HG02884 (cell line): ENCODE measurements around the gene DNAH11.
"Not testable (repeated sequence)": the region's sequence is repeated elsewhere in the genome, so short reads cannot be mapped to it uniquely, and the experiment has no call there.

ENCODE experiments used
- ATAC-seq: cut with Tn5 transposase; IDR thresholded peaks from one replicate; pipeline ENCODE4 v1.9.1; 2021; ENCODE audit warnings: mild to moderate bottlenecking, moderate library complexity; ENCODE audit not compliant: unreplicated experiment

DNAH11 gene

GRCh38 chr7:21616091-21616490 is 73.3 kb downstream of the DNAH11 start:
- no peak for ATAC-seq

GRCh38 chr7:21616796-21617436 is 74.1 kb downstream of the DNAH11 start:
- ATAC-seq = no peak

GRCh38 chr7:21617513-21617912 is 74.7 kb downstream of the DNAH11 start:
- no peak for ATAC-seq

- no peak for ATAC-seq
Measured at GRCh38 chr7:21617916-21618390, 75.1 kb downstream of the DNAH11 start.

GRCh38 chr7:21618706-21619105 is 75.9 kb downstream of the DNAH11 start:
- ATAC-seq = no peak

- no peak for ATAC-seq
Measured at GRCh38 chr7:21620054-21620453, 77.2 kb downstream of the DNAH11 start.

GRCh38 chr7:21624320-21624719 is 81.5 kb downstream of the DNAH11 start:
- peak; percentile 63 for ATAC-seq

- ATAC-seq = no peak
Measured at GRCh38 chr7:21636694-21637093, 93.9 kb downstream of the DNAH11 start.

GRCh38 chr7:21639206-21639868 is 96.5 kb downstream of the DNAH11 start:
- no peak for ATAC-seq

GRCh38 chr7:21640105-21640504 is 97.3 kb downstream of the DNAH11 start:
- ATAC-seq = no peak

- ATAC-seq = no peak
Measured at GRCh38 chr7:21641546-21641945, 98.7 kb downstream of the DNAH11 start.

- no peak for ATAC-seq
Measured at GRCh38 chr7:21642422-21642821, 99.6 kb downstream of the DNAH11 start.

- ATAC-seq = no peak
Measured at GRCh38 chr7:21651697-21652096, 108.9 kb downstream of the DNAH11 start.

GRCh38 chr7:21653623-21654022 is 110.8 kb downstream of the DNAH11 start:
- ATAC-seq = no peak

- no peak for ATAC-seq
Measured at GRCh38 chr7:21656081-21656480, 113.2 kb downstream of the DNAH11 start.

- ATAC-seq = no peak
Measured at GRCh38 chr7:21656796-21657195, 114.0 kb downstream of the DNAH11 start.

GRCh38 chr7:21670496-21670895 is 127.7 kb downstream of the DNAH11 start:
- ATAC-seq = no peak

GRCh38 chr7:21671859-21672258 is 129.0 kb downstream of the DNAH11 start:
- ATAC-seq = peak; percentile 95

- no peak for ATAC-seq
Measured at GRCh38 chr7:21675255-21675654, 132.4 kb downstream of the DNAH11 start.

GRCh38 chr7:21690705-21691104 is 147.9 kb downstream of the DNAH11 start:
- no peak for ATAC-seq

GRCh38 chr7:21691146-21691545 is 148.3 kb downstream of the DNAH11 start:
- not testable (repeated sequence) for ATAC-seq

GRCh38 chr7:21700587-21700986 is 157.7 kb downstream of the DNAH11 start:
- ATAC-seq = not testable (repeated sequence)

- no peak for ATAC-seq
Measured at GRCh38 chr7:21702303-21702702, 159.5 kb downstream of the DNAH11 start.
